ENCODE results near the gene PPP5C.
A peak's percentile ranks its signal among the peaks of the same experiment; 100 is the strongest.
"Not testable (repeated sequence)": the region's sequence is repeated elsewhere in the genome, so short reads cannot be mapped to it uniquely, and the experiment has no call there.

Gene PPP5C

DNA sequence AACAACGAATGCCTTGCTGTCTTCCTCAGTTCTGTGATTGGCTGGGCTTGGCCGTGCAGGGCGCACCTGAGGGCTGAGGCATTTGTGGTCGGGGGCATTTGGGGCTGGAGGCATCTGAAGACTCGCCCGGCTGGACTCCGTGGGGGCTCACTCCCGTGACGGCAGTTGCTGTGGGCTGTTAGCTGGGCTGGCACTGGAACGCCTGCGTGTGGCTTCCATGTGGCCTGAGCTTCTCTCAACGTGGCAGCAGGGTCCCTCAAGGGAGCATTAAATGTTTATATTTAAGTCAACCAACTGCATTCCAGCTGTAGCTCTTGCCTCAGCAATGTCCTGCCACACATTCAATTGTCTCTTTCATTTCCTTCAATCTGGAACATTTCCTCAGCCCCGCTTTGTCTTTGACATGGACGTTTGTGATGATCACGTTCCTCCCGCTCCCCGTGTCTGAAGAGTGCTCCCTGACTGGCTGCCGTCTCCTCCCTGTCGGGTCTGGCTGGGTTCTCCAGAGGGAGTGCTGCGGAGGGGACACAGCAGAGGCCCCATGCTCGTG lies 45.4 kb downstream of the PPP5C start:
- Histone ChIP-seq H3K27me3 (no peaks in the 10 kb centered on the region), H3K27ac (peak overlapping the region; percentile 55 to 70), H3K36me3 (peaks cover 37 to 52% (median 44%) of the 10 kb centered on the region in 3 donors), H3K4me3 (no peak overlapping the region), H3K9me3 (no peaks in the 10 kb centered on the region), H3K4me1 (peaks cover 0 to 39% (median 23%) of the 10 kb centered on the region in 4 donors)
- TF ChIP-seq, protein P1, sequence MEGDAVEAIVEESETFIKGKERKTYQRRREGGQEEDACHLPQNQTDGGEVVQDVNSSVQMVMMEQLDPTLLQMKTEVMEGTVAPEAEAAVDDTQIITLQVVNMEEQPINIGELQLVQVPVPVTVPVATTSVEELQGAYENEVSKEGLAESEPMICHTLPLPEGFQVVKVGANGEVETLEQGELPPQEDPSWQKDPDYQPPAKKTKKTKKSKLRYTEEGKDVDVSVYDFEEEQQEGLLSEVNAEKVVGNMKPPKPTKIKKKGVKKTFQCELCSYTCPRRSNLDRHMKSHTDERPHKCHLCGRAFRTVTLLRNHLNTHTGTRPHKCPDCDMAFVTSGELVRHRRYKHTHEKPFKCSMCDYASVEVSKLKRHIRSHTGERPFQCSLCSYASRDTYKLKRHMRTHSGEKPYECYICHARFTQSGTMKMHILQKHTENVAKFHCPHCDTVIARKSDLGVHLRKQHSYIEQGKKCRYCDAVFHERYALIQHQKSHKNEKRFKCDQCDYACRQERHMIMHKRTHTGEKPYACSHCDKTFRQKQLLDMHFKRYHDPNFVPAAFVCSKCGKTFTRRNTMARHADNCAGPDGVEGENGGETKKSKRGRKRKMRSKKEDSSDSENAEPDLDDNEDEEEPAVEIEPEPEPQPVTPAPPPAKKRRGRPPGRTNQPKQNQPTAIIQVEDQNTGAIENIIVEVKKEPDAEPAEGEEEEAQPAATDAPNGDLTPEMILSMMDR (IDR thresholded peaks at IDR 0.05), result no peak
- DNase-seq, result peak in 1 of 2 donors; percentile 71
- intact Hi-C loops (cut with DNase I; ENCODE audit: low total_unique reads), result loop anchor here (5.0 kb wide), 1 partner anchor 110 kb away; no protein-coding TSS in a partner anchor

DNA sequence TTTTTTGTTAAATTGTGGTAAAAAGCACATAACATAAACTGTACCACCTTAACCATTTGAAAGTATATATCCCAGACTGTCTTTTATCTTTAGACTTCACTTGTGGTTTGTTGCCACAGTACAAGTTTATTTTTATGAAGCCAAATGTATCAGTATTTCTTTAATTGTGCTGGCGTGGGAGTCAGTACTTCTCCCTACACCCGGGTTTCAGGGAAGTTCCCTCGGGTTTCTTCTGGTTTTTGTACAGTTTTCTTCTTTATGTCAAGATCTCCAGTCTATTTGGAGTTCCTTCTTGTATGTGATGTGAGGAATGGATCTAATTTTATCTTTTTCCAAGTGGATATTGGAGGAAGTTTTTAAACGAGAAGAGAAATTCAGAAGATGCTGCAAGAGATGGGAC lies 46.0 kb downstream of the PPP5C start:
- Histone ChIP-seq H3K36me3 (peaks cover 32 to 47% (median 40%) of the 10 kb centered on the region in 3 donors), H3K9me3 (no peaks in the 10 kb centered on the region), H3K4me3 (no peak overlapping the region), H3K4me1 (peaks cover 0 to 39% (median 23%) of the 10 kb centered on the region in 4 donors), H3K27ac (peak overlapping the region; percentile 55 to 70), H3K27me3 (no peaks in the 10 kb centered on the region)
- no peak for DNase-seq
- intact Hi-C loops (cut with DNase I; ENCODE audit: low total_unique reads), result loop anchor here (5.0 kb wide), 1 partner anchor 111 kb away; no protein-coding TSS in a partner anchor
- TF ChIP-seq, protein P1 (IDR thresholded peaks at IDR 0.05), result no peak

DNA sequence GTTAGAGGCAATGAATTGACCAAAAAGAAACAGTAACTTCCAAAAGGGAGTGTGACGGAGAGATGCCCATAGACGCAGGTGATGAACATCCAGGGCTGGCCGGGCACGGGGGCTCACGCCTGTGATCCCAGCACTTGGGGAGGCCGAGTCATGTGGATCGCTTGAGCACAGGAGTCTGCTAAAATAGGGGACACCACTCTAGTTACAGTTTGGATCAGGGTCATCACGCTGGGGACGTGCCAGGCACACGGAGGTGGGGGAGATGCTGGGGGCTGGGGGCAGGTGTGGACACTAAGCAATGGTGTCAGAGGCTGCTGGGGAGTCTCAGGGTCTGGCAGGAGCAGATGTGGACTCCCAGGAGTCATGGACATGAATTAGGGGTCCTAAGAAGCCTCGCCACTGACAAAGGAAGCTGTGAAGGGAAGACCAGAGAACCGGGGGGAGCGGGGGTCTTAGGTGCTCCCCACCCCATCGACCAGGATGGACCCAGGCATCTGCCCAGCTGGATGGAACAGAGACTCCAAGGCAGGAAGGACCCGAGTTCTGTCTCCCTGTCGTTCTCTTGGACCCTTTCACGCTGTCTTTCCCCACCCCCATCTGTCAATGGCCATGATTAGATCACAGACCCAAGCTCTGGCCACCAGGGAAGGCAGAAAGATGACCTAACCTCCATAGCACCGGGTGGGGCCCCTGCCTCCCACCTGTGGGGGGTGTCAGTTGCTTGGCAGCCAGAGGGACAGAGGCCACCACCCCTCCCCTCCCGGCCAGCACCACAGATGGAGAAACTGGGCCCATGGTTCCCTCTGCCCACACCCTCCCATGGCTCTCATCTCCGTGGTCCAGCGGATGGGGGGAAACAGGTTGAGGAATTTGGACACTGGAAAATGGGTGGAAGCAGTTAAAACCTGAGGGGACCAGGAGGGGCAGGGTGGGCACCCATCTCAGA lies 46.8 kb downstream of the PPP5C start:
- TF ChIP-seq, protein P1 (IDR thresholded peaks at IDR 0.05), result no peak
- peak in 1 of 2 donors; percentile 65 for DNase-seq
- Histone ChIP-seq H3K27me3 (no peaks in the 10 kb centered on the region), H3K4me3 (no peak overlapping the region), H3K27ac (peak overlapping the region; percentile 55 to 70), H3K9me3 (no peaks in the 10 kb centered on the region), H3K4me1 (peaks cover 0 to 39% (median 23%) of the 10 kb centered on the region in 4 donors), H3K36me3 (peaks cover 23 to 38% (median 31%) of the 10 kb centered on the region in 3 donors)
- intact Hi-C loops (cut with DNase I; ENCODE audit: low total_unique reads), result loop anchor here (2.0 to 5.0 kb wide), 2 partner anchors 93 to 111 kb away; no protein-coding TSS in a partner anchor

DNA sequence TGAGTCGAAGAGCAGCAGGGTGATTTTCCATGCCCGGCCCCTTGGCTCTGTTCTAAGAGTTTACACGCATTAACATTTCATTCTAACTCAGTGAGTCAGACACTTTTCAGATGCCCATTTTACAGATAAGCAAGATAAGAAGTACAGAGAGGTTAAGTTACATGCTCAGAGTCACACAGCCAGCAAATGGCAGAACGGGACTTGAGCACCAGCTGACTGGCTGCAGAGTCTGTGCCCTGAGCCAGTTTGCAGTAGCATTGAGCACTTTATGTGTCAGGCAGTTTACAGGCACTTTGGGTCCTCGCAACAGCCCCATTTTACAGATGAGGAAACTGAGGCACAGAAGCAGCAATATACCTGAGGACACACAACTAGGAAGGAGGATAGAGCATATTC lies 47.5 kb downstream of the PPP5C start:
- H3K4me1 ChIP-seq, result peaks cover 0 to 39% (median 23%) of the 10 kb centered on the region in 4 donors
- H3K4me3 ChIP-seq, result no peak overlapping the region
- H3K27ac ChIP-seq, result no peak overlapping the region
- H3K36me3 ChIP-seq, result peaks cover 19 to 32% (median 24%) of the 10 kb centered on the region in 3 donors
- H3K9me3 ChIP-seq, result no peaks in the 10 kb centered on the region
- intact Hi-C loops (cut with DNase I; ENCODE audit: low total_unique reads), result loop anchor here (2.0 to 5.0 kb wide), 2 partner anchors 92 to 112 kb away; no protein-coding TSS in a partner anchor
- TF ChIP-seq, protein P1 (IDR thresholded peaks at IDR 0.05), result no peak
- no peak for DNase-seq
- H3K27me3 ChIP-seq, result no peaks in the 10 kb centered on the region

DNA sequence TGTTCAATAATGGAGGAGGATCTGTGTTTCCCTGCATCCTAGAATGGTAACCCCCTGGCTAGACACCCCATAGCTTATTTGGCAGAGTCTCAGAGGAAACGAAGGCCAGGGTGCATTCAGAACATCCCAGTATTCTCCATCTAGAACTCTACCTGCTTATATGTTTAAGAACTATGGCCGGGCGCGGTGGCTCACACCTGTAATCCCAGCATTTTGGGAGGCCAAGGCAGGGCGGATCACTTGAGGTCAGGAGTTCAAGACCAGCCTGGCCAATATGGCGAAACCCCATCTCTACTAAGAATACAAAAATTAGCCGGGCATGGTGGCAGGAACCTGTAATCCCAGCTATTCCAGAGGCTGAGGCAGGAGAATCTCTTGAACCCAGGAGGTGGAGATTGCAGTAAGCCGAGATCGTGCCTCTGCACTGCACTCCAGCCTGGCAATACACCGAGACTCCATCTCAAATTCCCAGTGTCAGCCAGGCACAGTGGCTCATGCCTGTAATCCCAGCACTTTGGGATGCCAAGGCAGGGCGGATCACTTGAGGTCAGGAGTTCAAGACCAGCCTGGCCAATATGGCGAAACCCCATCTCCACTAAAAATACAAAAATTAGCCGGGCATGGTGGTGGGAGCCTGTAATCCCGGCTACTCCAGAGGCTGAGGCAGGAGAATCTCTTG lies 51.1 kb downstream of the PPP5C start:
- DNase-seq, result peak in 1 of 2 donors; percentile 51
- H3K27ac ChIP-seq; H3K27me3 ChIP-seq; H3K9me3 ChIP-seq; intact Hi-C loops (cut with DNase I; ENCODE audit: low total_unique reads); H3K36me3 ChIP-seq; H3K4me3 ChIP-seq: not testable (repeated sequence)
- peaks cover 0 to 23% (median 14%) of the 10 kb centered on the region in 4 donors for H3K4me1 ChIP-seq
